HFF-Myc (cell line): ENCODE measurements around the gene ZCCHC3.
A peak's percentile ranks its signal among the peaks of the same experiment; 100 is the strongest.

ENCODE experiments used
- DNase-seq: peaks from one replicate; pipeline ENCODE4 v3.0.0-alpha.2; 2011; ENCODE audit warnings: low read depth; ENCODE audit errors: extremely low read depth
- H3K4me3 ChIP-seq: replicated peaks from 2 replicates; pipeline ENCODE4 v1.5.1; 2011; ENCODE audit warnings: low read depth, mild to moderate bottlenecking, control low read depth, low read length
- TF ChIP-seq, protein P1 (sequence below): IDR thresholded peaks from 2 replicates; pipeline ENCODE4 v1.5.1; 2012; ENCODE audit warnings: mild to moderate bottlenecking, low read depth, low read length, control low read depth; ENCODE audit errors: missing control alignments

The ZCCHC3 gene

DNA sequence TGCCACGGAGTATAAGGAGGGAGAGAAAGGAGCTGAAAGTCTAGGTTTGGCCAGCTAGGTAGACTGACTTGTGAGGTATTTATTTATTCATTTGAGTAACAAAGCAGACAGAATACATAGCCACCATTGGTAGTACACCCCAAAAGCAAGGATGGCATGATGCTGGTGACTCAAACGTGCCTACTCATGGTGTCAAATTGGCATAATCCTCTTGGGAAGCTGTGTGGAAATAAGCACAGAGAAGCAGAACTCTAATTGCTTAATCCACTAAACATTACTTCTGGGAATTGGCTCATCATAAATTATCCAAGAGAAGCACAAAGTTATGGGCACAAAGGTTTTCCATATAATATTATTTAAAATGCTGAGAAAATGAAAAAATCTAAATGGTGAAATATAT, 37.4 kb upstream of the ZCCHC3 start:
- DNase-seq, result no peak
- H3K4me3 ChIP-seq, result no peak overlapping the region
- TF ChIP-seq, protein P1, sequence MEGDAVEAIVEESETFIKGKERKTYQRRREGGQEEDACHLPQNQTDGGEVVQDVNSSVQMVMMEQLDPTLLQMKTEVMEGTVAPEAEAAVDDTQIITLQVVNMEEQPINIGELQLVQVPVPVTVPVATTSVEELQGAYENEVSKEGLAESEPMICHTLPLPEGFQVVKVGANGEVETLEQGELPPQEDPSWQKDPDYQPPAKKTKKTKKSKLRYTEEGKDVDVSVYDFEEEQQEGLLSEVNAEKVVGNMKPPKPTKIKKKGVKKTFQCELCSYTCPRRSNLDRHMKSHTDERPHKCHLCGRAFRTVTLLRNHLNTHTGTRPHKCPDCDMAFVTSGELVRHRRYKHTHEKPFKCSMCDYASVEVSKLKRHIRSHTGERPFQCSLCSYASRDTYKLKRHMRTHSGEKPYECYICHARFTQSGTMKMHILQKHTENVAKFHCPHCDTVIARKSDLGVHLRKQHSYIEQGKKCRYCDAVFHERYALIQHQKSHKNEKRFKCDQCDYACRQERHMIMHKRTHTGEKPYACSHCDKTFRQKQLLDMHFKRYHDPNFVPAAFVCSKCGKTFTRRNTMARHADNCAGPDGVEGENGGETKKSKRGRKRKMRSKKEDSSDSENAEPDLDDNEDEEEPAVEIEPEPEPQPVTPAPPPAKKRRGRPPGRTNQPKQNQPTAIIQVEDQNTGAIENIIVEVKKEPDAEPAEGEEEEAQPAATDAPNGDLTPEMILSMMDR, result no peak

DNA sequence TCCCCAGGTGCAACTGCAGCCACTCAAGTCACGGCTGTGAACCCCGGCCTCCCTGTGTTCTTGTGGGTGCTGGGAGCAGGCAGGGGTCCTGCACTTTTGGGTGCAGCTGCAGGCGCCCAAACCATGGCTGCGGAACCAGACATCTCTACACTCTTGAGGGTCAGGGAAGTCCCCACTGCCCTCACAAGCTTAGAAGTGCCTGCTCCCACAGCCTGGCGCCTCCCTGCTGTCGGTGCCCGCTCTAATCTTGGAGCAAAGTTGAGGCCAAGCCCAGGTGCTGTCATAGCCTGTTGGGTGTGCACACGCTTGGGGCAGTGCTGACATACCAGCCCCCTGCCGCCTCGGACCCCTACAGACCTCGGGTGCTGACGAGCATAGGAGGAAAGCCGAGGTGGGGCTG, 33.7 kb upstream of the ZCCHC3 start:
- H3K4me3 ChIP-seq, result no peak overlapping the region
- TF ChIP-seq, protein P1, result no peak
- DNase-seq, result no peak

DNA sequence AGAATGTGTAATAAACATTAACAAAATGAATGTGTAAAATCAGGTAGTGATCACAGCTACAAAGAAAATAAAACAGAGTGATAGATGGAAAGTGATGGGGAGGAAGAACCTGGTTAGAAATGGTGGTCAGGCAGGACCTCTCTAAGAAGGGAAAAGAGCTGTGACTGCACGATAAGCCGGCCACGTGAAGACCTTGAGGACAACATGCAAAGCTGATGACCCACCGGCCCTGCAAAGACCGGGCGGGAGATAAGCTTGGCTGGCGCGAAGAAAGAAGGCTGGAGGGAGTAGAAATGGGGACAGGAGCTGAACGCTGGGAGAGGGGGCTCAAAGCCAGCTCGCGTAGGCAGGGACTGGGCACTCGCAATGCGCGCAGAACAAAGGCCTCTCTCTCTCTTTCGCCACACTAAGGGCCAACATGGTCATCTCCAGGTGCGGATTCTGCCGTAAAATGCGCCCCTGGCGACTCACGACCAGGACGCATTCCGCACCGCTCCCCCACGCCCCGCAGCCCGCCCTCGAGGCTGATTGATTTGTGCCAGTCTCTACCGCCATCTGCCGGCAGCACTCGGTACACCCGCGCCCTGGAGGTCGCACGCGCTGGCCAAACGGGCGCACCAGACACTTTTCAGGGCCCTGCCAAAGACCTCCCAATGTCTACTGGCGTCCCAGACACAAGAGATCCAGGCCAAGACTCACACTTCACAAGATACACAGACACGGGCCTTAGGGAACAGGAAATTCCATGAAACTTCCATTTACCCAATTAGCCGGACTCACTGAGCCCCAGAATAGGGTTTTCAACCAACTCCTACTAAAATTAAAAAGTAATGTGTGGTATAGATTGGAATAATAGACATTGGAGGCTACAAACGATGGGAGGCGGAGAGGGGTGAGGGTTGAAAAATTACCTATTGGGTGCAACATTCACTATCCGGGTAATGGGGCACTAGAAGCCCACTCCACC, 30.5 kb upstream of the ZCCHC3 start:
- TF ChIP-seq, protein P1, result peak; percentile 90
- peak; percentile 61 for DNase-seq
- H3K4me3 ChIP-seq, result peak overlapping the region; percentile 37

GRCh38 chr20:270517-270916, 26.9 kb upstream of the ZCCHC3 start:
- TF ChIP-seq, protein P1, result no peak
- DNase-seq, result no peak
- H3K4me3 ChIP-seq, result no peak overlapping the region

- no peak overlapping the region for H3K4me3 ChIP-seq
- TF ChIP-seq, protein P1, result no peak
- DNase-seq, result no peak
Measured at GRCh38 chr20:271069-271468, 26.3 kb upstream of the ZCCHC3 start.

DNA sequence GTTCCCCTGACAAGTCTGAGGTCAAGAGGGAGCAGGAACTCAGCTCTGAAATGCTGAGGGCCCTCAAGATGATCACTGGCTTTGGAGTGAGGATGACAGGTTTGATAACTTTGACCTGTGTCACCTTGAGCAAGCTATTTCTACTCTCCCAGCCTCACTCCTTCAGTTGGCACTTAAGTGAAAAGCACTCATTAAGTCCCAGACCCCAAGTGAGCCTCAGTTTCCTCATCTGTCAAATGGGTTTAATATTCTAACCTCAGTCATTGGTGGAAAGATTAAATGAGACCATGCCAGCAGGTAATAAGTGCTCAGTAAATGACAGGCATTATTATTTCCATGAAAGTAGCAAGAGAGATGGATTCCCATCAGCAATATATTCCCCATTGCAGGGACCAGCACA, 25.8 kb upstream of the ZCCHC3 start:
- TF ChIP-seq, protein P1, result no peak
- no peak for DNase-seq
- no peak overlapping the region for H3K4me3 ChIP-seq
